ENCODE measurements around the gene GRIFIN.

GRIFIN gene

GRCh38 chr7:2513702-2514101 is 37.5 kb upstream of the GRIFIN start:
- in situ Hi-C loops (cut with MboI; ENCODE audit: low sequenced_read_pairs), result no loop called here

GRCh38 chr7:2512713-2513112 is 36.5 kb upstream of the GRIFIN start:
- in situ Hi-C loops (cut with MboI; ENCODE audit: low sequenced_read_pairs), result no loop called here

- in situ Hi-C loops (cut with MboI; ENCODE audit: low sequenced_read_pairs), result no loop called here
Measured at GRCh38 chr7:2512179-2512661, 36.0 kb upstream of the GRIFIN start.

- in situ Hi-C loops (cut with MboI; ENCODE audit: low sequenced_read_pairs), result no loop called here
Measured at GRCh38 chr7:2511769-2512168, 35.6 kb upstream of the GRIFIN start.

GRCh38 chr7:2510909-2511768 is 34.9 kb upstream of the GRIFIN start:
- in situ Hi-C loops (cut with MboI; ENCODE audit: low sequenced_read_pairs), result no loop called here

- in situ Hi-C loops (cut with MboI; ENCODE audit: low sequenced_read_pairs), result no loop called here
Measured at GRCh38 chr7:2510130-2510776, 34.1 kb upstream of the GRIFIN start.

GRCh38 chr7:2509298-2509906 is 33.2 kb upstream of the GRIFIN start:
- in situ Hi-C loops (cut with MboI; ENCODE audit: low sequenced_read_pairs), result no loop called here

GRCh38 chr7:2508327-2509215 is 32.4 kb upstream of the GRIFIN start:
- in situ Hi-C loops (cut with MboI; ENCODE audit: low sequenced_read_pairs), result no loop called here

GRCh38 chr7:2507917-2508306 is 31.7 kb upstream of the GRIFIN start:
- in situ Hi-C loops (cut with MboI; ENCODE audit: low sequenced_read_pairs), result no loop called here

- in situ Hi-C loops (cut with MboI; ENCODE audit: low sequenced_read_pairs), result no loop called here
Measured at GRCh38 chr7:2507208-2507916, 31.2 kb upstream of the GRIFIN start.

GRCh38 chr7:2505401-2505800 is 29.2 kb upstream of the GRIFIN start:
- in situ Hi-C loops (cut with MboI; ENCODE audit: low sequenced_read_pairs), result no loop called here

GRCh38 chr7:2504889-2505375 is 28.7 kb upstream of the GRIFIN start:
- in situ Hi-C loops (cut with MboI; ENCODE audit: low sequenced_read_pairs), result no loop called here

- in situ Hi-C loops (cut with MboI; ENCODE audit: low sequenced_read_pairs), result no loop called here
Measured at GRCh38 chr7:2504128-2504888, 28.1 kb upstream of the GRIFIN start.

GRCh38 chr7:2503056-2503941 is 27.1 kb upstream of the GRIFIN start:
- in situ Hi-C loops (cut with MboI; ENCODE audit: low sequenced_read_pairs), result no loop called here

- in situ Hi-C loops (cut with MboI; ENCODE audit: low sequenced_read_pairs), result no loop called here
Measured at GRCh38 chr7:2502647-2502966, 26.4 kb upstream of the GRIFIN start.

- in situ Hi-C loops (cut with MboI; ENCODE audit: low sequenced_read_pairs), result no loop called here
Measured at GRCh38 chr7:2501947-2502646, 25.9 kb upstream of the GRIFIN start.

- in situ Hi-C loops (cut with MboI; ENCODE audit: low sequenced_read_pairs), result no loop called here
Measured at GRCh38 chr7:2500701-2501100, 24.5 kb upstream of the GRIFIN start.
